Neural crest cell (in vitro differentiated cells): Measurements from ENCODE around the gene DHFR. TPM values are rescaled to one million over a fixed set of nuclear protein-coding genes. Genes with fewer than 3 reads are reported as not detected.

Experiments used
- DNase-seq: peaks from one replicate; pipeline ENCODE4 v3.0.0; 2021; ENCODE audit warnings: low read depth, mixed read lengths, low spot score
- H3K27ac Mint-ChIP-seq: one replicate; pipeline ENCODE4 v1.8.0; 2021; ENCODE audit warnings: mild to moderate bottlenecking, mixed read lengths; ENCODE audit not compliant: unreplicated experiment
- H3K27me3 Mint-ChIP-seq: 2 replicates; pipeline ENCODE4 v1.8.0; 2021; ENCODE audit warnings: low read depth, mild to moderate bottlenecking, mixed read lengths
- H3K36me3 Mint-ChIP-seq: 2 replicates; pipeline ENCODE4 v1.8.0; 2021; ENCODE audit warnings: low read depth, mild to moderate bottlenecking, mixed read lengths
- H3K4me1 Mint-ChIP-seq: 2 replicates; pipeline ENCODE4 v1.8.0; 2021; ENCODE audit warnings: mixed read lengths
- H3K4me3 Mint-ChIP-seq: one replicate; pipeline ENCODE4 v1.8.0; 2021; ENCODE audit warnings: mild to moderate bottlenecking, mixed read lengths
- H3K9me3 Mint-ChIP-seq: 2 replicates; pipeline ENCODE4 v1.8.0; 2021; ENCODE audit warnings: mixed read lengths
- total RNA-seq: library from RNA; stranded (reverse); gene quantifications from 2 replicates; pipeline ENCODE4 v1.2.1, GENCODE V29; 2021
- TF ChIP-seq, protein P1 (sequence below): fragments of 200-600 bp; sonication (generic); conservative IDR thresholded peaks from 2 replicates; pipeline ENCODE4 v1.5.0; 2021; ENCODE audit warnings: antibody characterized with exemption, mild to moderate bottlenecking

The DHFR gene
- total RNA-seq, 1 donor from 2014 or later = 112 TPM

DNA sequence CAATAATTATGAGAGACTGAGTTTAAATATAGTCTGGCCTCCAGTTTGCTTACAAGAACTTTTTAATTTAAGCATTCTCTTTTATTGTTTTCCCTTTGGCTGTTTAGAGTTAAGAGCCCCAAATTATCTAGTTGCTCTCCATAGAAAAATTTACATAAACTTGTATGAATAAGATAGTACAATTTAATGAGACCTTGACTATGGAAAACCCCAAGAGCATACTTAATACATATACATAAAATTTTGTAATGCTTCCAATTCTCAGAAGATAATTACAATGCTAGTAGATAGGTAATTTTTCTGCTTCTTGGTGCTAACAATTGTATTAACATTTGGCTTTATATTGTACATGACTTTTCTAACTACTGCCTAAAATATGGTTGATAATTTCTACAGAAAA is 20.6 kb downstream of the DHFR start:
- Mint-ChIP-seq H3K27ac (no peak overlapping the region), H3K4me1 (no peaks in the 10 kb centered on the region), H3K27me3 (no peaks in the 10 kb centered on the region), H3K4me3 (no peak overlapping the region), H3K9me3 (no peaks in the 10 kb centered on the region), H3K36me3 (peaks cover 30% of the 10 kb centered on the region)
- DNase-seq = no peak
- TF ChIP-seq, protein P1, sequence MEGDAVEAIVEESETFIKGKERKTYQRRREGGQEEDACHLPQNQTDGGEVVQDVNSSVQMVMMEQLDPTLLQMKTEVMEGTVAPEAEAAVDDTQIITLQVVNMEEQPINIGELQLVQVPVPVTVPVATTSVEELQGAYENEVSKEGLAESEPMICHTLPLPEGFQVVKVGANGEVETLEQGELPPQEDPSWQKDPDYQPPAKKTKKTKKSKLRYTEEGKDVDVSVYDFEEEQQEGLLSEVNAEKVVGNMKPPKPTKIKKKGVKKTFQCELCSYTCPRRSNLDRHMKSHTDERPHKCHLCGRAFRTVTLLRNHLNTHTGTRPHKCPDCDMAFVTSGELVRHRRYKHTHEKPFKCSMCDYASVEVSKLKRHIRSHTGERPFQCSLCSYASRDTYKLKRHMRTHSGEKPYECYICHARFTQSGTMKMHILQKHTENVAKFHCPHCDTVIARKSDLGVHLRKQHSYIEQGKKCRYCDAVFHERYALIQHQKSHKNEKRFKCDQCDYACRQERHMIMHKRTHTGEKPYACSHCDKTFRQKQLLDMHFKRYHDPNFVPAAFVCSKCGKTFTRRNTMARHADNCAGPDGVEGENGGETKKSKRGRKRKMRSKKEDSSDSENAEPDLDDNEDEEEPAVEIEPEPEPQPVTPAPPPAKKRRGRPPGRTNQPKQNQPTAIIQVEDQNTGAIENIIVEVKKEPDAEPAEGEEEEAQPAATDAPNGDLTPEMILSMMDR = no peak

DNA sequence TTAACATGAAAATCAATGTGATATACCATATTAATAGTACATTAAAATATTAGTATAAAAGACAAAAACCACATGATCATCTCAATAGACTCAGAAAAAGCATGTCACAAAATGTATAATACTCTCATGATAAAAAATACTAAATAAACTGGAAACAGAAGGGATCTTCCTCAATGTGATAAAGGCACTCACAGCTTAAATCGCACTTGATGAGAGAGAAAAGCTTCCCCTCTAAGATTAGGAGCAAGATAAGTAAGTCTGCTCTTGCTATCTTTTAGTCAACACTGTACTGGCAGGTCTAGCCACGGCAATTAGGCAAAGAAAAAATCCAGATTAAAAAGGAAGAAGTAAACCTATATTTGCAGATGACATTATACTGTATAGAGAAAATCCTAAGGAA is 22.1 kb downstream of the DHFR start:
- TF ChIP-seq, protein P1 = no peak
- no peak for DNase-seq
- Mint-ChIP-seq H3K4me1 (no peaks in the 10 kb centered on the region), H3K9me3 (no peaks in the 10 kb centered on the region), H3K27me3 (no peaks in the 10 kb centered on the region), H3K27ac (no peak overlapping the region), H3K36me3 (peaks cover 24% of the 10 kb centered on the region), H3K4me3 (no peak overlapping the region)

DNA sequence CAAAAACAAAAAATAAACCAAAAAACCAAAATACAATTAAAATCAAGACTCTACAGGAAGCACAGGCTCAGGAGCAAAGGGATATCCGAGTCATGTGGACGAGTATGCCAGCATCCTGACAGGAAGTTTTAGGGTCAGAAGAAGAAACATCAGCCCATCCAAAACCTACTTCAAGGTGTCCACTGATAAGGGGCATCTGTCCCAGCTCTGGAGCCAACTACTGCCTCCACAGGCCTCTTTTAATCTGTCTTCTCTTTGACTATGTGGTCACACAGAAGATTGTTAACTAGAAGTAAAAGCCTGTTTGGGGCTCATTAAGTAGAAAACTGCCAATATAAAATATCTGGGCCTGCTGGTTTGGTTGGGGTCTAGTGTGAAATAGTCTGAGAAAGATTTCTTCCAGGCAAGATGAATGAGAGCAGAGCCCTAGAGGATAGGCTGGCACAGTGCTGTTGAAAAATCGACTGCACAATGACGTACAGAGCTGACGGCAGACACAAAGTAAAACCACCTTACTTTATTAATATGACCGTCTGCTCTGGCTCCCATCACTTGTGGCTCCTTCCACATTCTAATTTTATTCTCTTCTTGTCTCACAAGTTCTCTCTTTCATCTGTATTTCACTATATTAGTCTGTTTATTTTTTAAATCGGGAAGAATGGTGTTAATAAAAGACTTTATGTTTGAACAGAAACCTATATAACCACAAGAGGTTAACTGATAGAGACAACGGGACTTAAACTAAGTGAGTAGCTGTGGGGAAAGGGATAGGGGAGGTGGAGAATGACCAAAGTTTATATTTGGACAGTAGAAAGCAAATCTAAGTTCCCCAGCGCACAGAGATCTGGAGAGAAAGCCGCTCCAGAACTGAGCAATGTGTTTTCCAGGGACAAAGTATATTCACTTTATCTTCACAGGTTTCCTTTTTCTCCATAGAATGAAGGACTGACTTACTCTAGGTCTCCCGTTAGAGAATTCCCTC is 23.2 kb downstream of the DHFR start:
- Mint-ChIP-seq H3K4me3 (no peak overlapping the region), H3K27ac (no peak overlapping the region)
- TF ChIP-seq, protein P1 = no peak

DNA sequence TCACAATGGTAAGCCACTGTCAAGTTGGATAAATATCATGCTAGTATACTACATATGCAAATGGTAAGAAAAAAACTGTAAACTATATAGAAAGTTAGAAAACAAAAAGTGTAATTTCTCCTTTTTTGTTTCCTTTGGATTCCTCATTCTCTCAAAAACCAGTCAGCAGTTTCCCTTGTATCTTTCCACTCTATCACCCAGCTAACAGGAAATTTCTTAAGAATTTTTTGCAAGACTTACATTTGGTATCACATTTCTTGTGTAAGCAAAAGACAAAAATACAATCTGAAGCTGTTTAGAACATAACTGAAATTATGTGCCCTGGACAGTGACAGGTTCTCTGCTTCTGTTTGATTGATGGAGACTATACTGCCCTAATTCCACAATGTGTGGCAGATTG is 25.5 kb downstream of the DHFR start:
- Mint-ChIP-seq H3K36me3 (peaks cover 20% of the 10 kb centered on the region), H3K9me3 (no peaks in the 10 kb centered on the region), H3K4me3 (no peak overlapping the region), H3K4me1 (no peaks in the 10 kb centered on the region), H3K27me3 (no peaks in the 10 kb centered on the region), H3K27ac (no peak overlapping the region)
- no peak for DNase-seq
- TF ChIP-seq, protein P1 = no peak

More for the DNA sequence above, 23.2 kb downstream of the DHFR start:
- Mint-ChIP-seq H3K4me1 (no peaks in the 10 kb centered on the region), H3K36me3 (peaks cover 22% of the 10 kb centered on the region), H3K9me3 (no peaks in the 10 kb centered on the region), H3K27me3 (no peaks in the 10 kb centered on the region)
- no peak for DNase-seq

DNA sequence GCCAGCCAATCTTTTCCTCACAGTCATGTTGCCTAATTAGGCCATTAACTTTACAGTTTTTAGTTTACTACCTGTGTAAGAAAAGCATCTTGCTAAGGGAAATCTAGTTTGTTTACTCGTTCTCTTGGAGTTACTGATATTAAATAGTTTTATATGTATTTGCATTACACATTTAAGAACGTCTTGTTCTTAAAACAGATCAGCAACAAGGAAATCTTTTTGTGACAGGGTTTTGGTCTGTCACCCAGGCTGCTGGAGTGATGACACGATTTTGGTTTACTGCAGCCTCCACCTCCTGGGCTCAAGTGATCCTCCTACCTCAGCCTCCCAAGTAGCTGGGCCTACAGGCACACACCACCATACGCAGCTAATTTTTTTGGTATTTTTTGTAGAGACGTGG is 29.6 kb downstream of the DHFR start:
- H3K36me3 Mint-ChIP-seq = peaks cover 8% of the 10 kb centered on the region
- no peaks in the 10 kb centered on the region for H3K4me1 Mint-ChIP-seq
- no peaks in the 10 kb centered on the region for H3K27me3 Mint-ChIP-seq
- no peak overlapping the region for H3K27ac Mint-ChIP-seq
- H3K4me3 Mint-ChIP-seq = no peak overlapping the region
- H3K9me3 Mint-ChIP-seq = no peaks in the 10 kb centered on the region
- no peak for DNase-seq
- TF ChIP-seq, protein P1 = no peak
